ENCODE measurements around the gene CTBP2. TPM values are rescaled to one million over a fixed set of nuclear protein-coding genes. Genes with fewer than 3 reads are reported as not detected.

CTBP2 gene
- total RNA-seq, 1 experiment from 2014 or later = 125 TPM

GRCh38 chr10:125096371-125096770, 64.0 kb downstream of the CTBP2 start:
- H3K4me3 ChIP-seq (ENCODE audit: low read depth in 2 of 2, low read length in 2 of 2) = no peak overlapping the region
- ATAC-seq (no peak), DNase-seq (ENCODE audit: low read depth, low spot score) (no peak)
- TF ChIP-seq REST (IDR thresholded peaks at IDR 0.05; ENCODE audit: insufficient read depth in 1 of 2, low read depth in 2 of 2, low read length in 1 of 2) (no peak), SIN3A (IDR thresholded peaks at IDR 0.05; ENCODE audit: borderline replicate concordance, insufficient read depth, low read depth, low read length) (no peak), TCF7L2 (IDR thresholded peaks at IDR 0.05; ENCODE audit: low read depth, low read length) (no peak), POLR2AphosphoS5 (IDR thresholded peaks at IDR 0.05; ENCODE audit: low read depth, low read length) (no peak), CTCF (IDR thresholded peaks at IDR 0.05) (no peak)
- BruUV-seq (replicated peaks) = no TSS peak
- peaks cover 2% of the 10 kb centered on the region; the same call in 1 of the 2 replicates for H3K36me3 ChIP-seq (ENCODE audit: control insufficient read depth, insufficient read depth, low read length)
- H3K27ac ChIP-seq (ENCODE audit: low read length) = no peak overlapping the region
- intact Hi-C loops (cut with micrococcal nuclease; ENCODE audit: unreplicated experiment) = no loop called here
- peaks cover 5% of the 10 kb centered on the region for H3K4me1 ChIP-seq (ENCODE audit: control insufficient read depth, insufficient read depth, low read length)
- no peaks in the 10 kb centered on the region for H3K9me3 ChIP-seq (ENCODE audit: control insufficient read depth, insufficient read depth, low read depth, low read length)
- POLR2A ChIA-PET = interaction anchor here (0.7 kb wide), 1 partner anchor 354 kb away, joined by 6 read pairs; no protein-coding TSS in a partner anchor
- in situ Hi-C loops (cut with HindIII; ENCODE audit: low pct_unique_long_range_greater_than_20kb, low sequenced_read_pairs) = no loop called here
- CTCF ChIA-PET = interaction anchor here (0.6 kb wide), 1 partner anchor 209 kb away, joined by 7 read pairs; no protein-coding TSS in a partner anchor
- no peaks in the 10 kb centered on the region for H3K27me3 ChIP-seq (ENCODE audit: control insufficient read depth, insufficient read depth, low read length)

GRCh38 chr10:125095776-125096175, 64.6 kb downstream of the CTBP2 start:
- Histone ChIP-seq H3K36me3 (ENCODE audit: control insufficient read depth, insufficient read depth, low read length) (peaks cover 2% of the 10 kb centered on the region; the same call in 1 of the 2 replicates), H3K27ac (ENCODE audit: low read length) (no peak overlapping the region), H3K27me3 (ENCODE audit: control insufficient read depth, insufficient read depth, low read length) (no peaks in the 10 kb centered on the region), H3K4me1 (ENCODE audit: control insufficient read depth, insufficient read depth, low read length) (peaks cover 5% of the 10 kb centered on the region), H3K4me3 (ENCODE audit: low read depth in 2 of 2, low read length in 2 of 2) (no peak overlapping the region), H3K9me3 (ENCODE audit: control insufficient read depth, insufficient read depth, low read depth, low read length) (no peaks in the 10 kb centered on the region)
- no TSS peak for BruUV-seq (replicated peaks)
- DNase-seq (ENCODE audit: low read depth, low spot score) = no peak
- TF ChIP-seq SIN3A (IDR thresholded peaks at IDR 0.05; ENCODE audit: borderline replicate concordance, insufficient read depth, low read depth, low read length) = no peak
- no peak for TF ChIP-seq CTCF (IDR thresholded peaks at IDR 0.05)
- in situ Hi-C loops (cut with HindIII; ENCODE audit: low pct_unique_long_range_greater_than_20kb, low sequenced_read_pairs) (no loop called here), intact Hi-C loops (cut with micrococcal nuclease; ENCODE audit: unreplicated experiment) (no loop called here)
- POLR2A ChIA-PET = no interaction called here
- CTCF ChIA-PET = no interaction called here
- ATAC-seq = no peak

All from Panc1 (cell line).